ENCODE measurements around the gene EIF3D. TPM values are rescaled to one million over a fixed set of nuclear protein-coding genes. Genes with fewer than 3 reads are reported as not detected.
A peak's percentile ranks its signal among the peaks of the same experiment; 100 is the strongest.

Gene EIF3D
- total RNA-seq, 2 donors from 2014 or later: 136 to 177 TPM

DNA sequence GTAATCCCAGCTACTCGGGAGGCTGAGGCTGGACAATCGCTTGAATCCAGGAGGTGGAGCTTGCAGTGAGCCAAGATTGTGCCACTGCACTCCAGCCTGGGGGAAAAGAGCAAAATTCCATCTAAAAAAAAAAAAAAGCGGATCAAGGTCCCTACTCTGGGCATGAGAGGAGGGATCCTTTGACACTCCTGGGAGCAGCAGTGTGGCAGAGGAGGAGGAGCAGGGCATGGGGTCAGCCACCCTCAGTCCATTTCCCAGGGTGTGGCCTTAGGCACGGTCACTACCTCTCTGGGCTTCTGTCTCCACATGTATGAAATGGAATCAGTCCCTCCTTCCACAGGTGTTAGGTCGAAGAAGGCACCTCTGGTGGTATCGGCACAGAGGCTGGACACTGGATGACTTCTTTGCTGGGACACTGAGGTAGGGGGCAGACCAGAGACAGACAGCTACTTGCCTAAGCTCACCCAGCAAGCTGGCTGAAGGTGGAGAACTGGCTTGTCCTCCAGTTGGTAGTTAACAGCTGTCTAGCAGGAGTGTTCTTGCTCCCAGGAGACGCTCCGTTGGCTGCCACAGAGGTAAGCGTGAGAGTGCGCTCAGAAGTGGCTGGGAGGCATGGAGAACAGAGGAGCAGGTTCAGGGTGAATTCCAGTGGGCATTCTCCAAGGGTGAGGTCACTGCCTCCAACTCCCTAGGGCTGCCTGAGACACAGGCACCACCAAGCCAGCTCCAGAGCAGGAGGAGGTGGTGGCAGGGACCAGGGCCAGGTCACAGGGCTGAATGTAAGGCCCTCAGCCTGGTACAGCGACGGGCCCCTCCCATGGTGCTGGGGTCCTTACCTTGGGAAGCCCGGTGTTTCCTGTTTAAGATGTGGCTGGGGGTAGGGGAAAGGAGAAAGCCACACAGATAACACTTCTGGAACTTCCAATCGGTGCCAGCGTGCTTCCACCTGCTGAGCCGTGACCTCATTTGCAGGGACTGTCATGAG lies 67.0 kb downstream of the EIF3D start:
- no peaks in the 10 kb centered on the region for H3K27me3 ChIP-seq
- no peak overlapping the region for H3K4me3 ChIP-seq
- TF ChIP-seq POLR2A (IDR thresholded peaks at IDR 0.05): peak; percentile 48 to 78 (median 54)
- TF ChIP-seq, protein P1, sequence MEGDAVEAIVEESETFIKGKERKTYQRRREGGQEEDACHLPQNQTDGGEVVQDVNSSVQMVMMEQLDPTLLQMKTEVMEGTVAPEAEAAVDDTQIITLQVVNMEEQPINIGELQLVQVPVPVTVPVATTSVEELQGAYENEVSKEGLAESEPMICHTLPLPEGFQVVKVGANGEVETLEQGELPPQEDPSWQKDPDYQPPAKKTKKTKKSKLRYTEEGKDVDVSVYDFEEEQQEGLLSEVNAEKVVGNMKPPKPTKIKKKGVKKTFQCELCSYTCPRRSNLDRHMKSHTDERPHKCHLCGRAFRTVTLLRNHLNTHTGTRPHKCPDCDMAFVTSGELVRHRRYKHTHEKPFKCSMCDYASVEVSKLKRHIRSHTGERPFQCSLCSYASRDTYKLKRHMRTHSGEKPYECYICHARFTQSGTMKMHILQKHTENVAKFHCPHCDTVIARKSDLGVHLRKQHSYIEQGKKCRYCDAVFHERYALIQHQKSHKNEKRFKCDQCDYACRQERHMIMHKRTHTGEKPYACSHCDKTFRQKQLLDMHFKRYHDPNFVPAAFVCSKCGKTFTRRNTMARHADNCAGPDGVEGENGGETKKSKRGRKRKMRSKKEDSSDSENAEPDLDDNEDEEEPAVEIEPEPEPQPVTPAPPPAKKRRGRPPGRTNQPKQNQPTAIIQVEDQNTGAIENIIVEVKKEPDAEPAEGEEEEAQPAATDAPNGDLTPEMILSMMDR (IDR thresholded peaks at IDR 0.05): no peak
- peaks cover 72% of the 10 kb centered on the region for H3K4me1 ChIP-seq
- H3K36me3 ChIP-seq (replicated peaks in 1 of 2; ENCODE audit: insufficient read depth in 1 of 2, low read depth in 2 of 2): no peaks in the 10 kb centered on the region
- DNase-seq: peak; percentile 71 to 83 (median 78)
- whole genome bisulfite sequencing, 2 donors: 48 to 57% methylated on average over 11 to 16 of the region's 16 CpGs
- intact Hi-C loops (cut with DNase I): no loop called here
- peak overlapping the region; percentile 83 to 99 (median 98) for H3K27ac ChIP-seq
- no peaks in the 10 kb centered on the region for H3K9me3 ChIP-seq
- peak; percentile 34 for ATAC-seq

Other genes with a start within 250 kb of the EIF3D start
- 100 to 1,000 TPM; 294 to 323 TPM for gene MYH9, start 141.2 kb downstream of the EIF3D start, total RNA-seq
- 10 to 100 TPM; 27.0 to 44.5 TPM for gene TXN2, start 47.5 kb downstream of the EIF3D start, total RNA-seq
- gene FOXRED2, start 22.1 kb downstream of the EIF3D start, total RNA-seq: 1 to 10 TPM; 2.0 to 4.9 TPM
- not detected for gene CACNG2, start 174.6 kb upstream of the EIF3D start, total RNA-seq
- gene IFT27, start 247.0 kb upstream of the EIF3D start, total RNA-seq: 10 to 100 TPM in 1 of 2 donors, 1 to 10 TPM in 1; 7.6 to 15.8 TPM